K562 (cell line): ENCODE measurements around the gene PRDM10. TPM values are rescaled to one million over a fixed set of nuclear protein-coding genes. Genes with fewer than 3 reads are reported as not detected.

Experiments
- BRCA1 ChIP-seq, 2 experiments: fragments of 450-650 bp in 1 of 2; sonication (generic) in 1 of 2; formaldehyde crosslinking in 1 of 2; IDR thresholded peaks; 2 replicates each; pipeline versions ENCODE4 v1.5.0 to v1.6.1; 2017 to 2020; ENCODE audit warnings: mild to moderate bottlenecking in 1 of 2, missing genetic modification reagents in 1 of 2
- ETV5 ChIP-seq: sonication (generic); formaldehyde crosslinking; IDR thresholded peaks from 2 replicates; pipeline ENCODE4 v1.4.0; 2020; ENCODE audit warnings: low read depth, mild to moderate bottlenecking, missing genetic modification reagents
- GTF2A2 ChIP-seq: IDR thresholded peaks from 2 replicates; pipeline ENCODE4 v1.6.1; 2016; ENCODE audit warnings: mild to moderate bottlenecking, missing genetic modification characterization, missing compliant biosample characterization
- HNRNPL ChIP-seq: fragments of 200-400 bp; formaldehyde crosslinking; IDR thresholded peaks from 2 replicates; pipeline ENCODE4 v1.6.1; 2017; ENCODE audit warnings: low read depth, mild to moderate bottlenecking, low read length
- MEIS2 ChIP-seq: fragments of 450-650 bp; IDR thresholded peaks from 2 replicates; pipeline ENCODE4 v1.6.1; 2014; ENCODE audit warnings: mild to moderate bottlenecking; ENCODE audit not compliant: partially characterized antibody
- PHF20 ChIP-seq: fragments of 450-650 bp; IDR thresholded peaks from 2 replicates; pipeline ENCODE4 v1.6.1; 2018; ENCODE audit not compliant: partially characterized antibody
- RBBP5 ChIP-seq: fragments of 200-600 bp; sonication (generic); IDR thresholded peaks from 2 replicates; pipeline ENCODE4 v1.6.1; 2012; ENCODE audit warnings: borderline replicate concordance, mild to moderate bottlenecking, low read length, control low read depth, inconsistent platforms; ENCODE audit not compliant: insufficient read depth, poor library complexity, severe bottlenecking
- SAP30 ChIP-seq: fragments of 200-600 bp; sonication (generic); IDR thresholded peaks from 2 replicates; pipeline ENCODE4 v1.6.1; 2012; ENCODE audit warnings: borderline replicate concordance, low read depth, mild to moderate bottlenecking, moderate library complexity, low read length, control low read depth, inconsistent platforms; ENCODE audit not compliant: insufficient read depth, poor library complexity, severe bottlenecking
- SOX6 ChIP-seq: fragments of 450-650 bp; IDR thresholded peaks from 2 replicates; pipeline ENCODE4 v1.6.1; 2014; ENCODE audit warnings: mild to moderate bottlenecking
- ZNF707 ChIP-seq: fragments of 250-450 bp; sonication (Bioruptor Pico); conservative IDR thresholded peaks from 2 replicates; pipeline ENCODE4 v1.8.0; 2022; ENCODE audit warnings: inconsistent platforms, mild to moderate bottlenecking, moderate library complexity
- polyA plus RNA-seq, 8 experiments: library from polyadenylated mRNA; depleted of rRNA in 4 of 8; stranded (reverse) in 5 of 8; unstranded in 3 of 8; fragments of >200 nt; fragmentation: Nextera tagmentation in 2 of 8; fragmentation: Illumina TruSeq in 1 of 8; extraction: Ambion mirVana in 2 of 8; extraction: Trizol in 1 of 8; gene quantifications; 2 replicates each; pipeline versions ENCODE4 v1.2.1 to v1.2.3, GENCODE V29; 2011 to 2014; ENCODE audit warnings: inconsistent platforms in 1 of 8, missing spikeins in 1 of 8
- total RNA-seq, 7 experiments: library from RNA; depleted of rRNA in 6 of 7; stranded (reverse); fragments of >200 nt in 6 of 7; fragmentation: Illumina TruSeq in 2 of 7; extraction: Trizol in 2 of 7; gene quantifications; 2 replicates each; pipeline versions ENCODE4 v1.2.1 to v1.2.3, GENCODE V29; 2011 to 2021; ENCODE audit warnings: low replicate concordance in 1 of 7
- TF ChIP-seq, protein P1 (sequence below): fragments of 450-650 bp; IDR thresholded peaks from 2 replicates; pipeline ENCODE4 v1.6.1; 2016; ENCODE audit warnings: low read depth, mild to moderate bottlenecking, moderate library complexity
- TF ChIP-seq, protein P2 (sequence below): fragments of 450-650 bp; IDR thresholded peaks from 2 replicates; pipeline ENCODE4 v1.6.1; 2017; ENCODE audit warnings: antibody characterized with exemption
- TF ChIP-seq, protein P3 (sequence below), 2 experiments: fragments of 450-650 bp; formaldehyde crosslinking in 1 of 2; IDR thresholded peaks; 2 replicates each; pipeline versions ENCODE4 v1.4.0 to v1.6.1; 2014 to 2020; ENCODE audit warnings: mild to moderate bottlenecking in 2 of 2, borderline replicate concordance in 1 of 2, low read depth in 1 of 2

The PRDM10 gene
- total and polyA plus RNA-seq, 9 of the 15 experiments (the other 6 are each of a cell fraction or from before 2014, with no cell fraction given) = 0.89 to 9.3 (median 4.5) TPM

DNA sequence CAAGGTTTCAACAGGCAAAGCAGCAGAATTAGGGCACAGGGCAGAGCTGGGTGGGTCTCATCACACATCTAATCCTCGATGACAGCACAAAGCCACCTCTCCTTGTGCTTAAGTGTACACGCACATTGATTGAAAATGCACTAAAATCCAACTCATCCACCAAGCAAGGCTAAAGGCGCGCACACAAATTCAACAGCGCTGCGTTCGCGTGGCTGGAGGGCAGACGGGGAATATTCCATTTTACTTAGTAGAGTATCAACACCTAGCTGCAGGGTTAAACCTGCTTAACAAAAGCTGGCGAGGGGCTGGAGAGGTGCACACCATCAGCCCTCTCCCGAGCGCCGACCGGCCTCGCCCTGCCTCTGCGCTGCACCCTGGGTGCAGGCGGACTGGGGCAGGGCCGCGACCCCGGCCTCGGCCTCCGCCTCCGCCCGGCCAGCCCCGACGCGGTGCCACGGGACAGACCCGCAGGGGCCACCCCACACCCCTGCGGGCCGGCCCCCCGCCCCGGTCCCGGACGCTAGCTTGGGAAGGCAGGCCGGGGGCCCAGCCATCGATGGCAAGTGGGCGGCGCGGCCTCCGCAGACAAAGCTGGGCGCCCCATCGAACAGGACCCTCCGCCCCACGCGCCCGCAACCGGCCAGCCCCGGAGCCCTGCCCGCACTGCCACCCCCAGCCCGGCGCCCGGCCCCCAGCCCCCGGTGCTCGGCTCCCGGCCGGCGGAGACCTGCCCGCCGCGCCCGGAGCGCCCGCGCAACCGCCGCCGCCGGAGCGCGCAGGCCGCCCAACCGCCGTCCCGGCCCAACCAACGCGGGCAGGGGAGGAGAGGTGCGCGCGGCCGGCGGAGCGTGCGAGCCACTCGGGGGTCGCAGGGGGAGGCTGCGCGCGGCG, 929 bp downstream of the PRDM10 start (continued):
- no peak for TF ChIP-seq BRCA1 (IDR thresholded peaks at IDR 0.05)
- TF ChIP-seq BRCA1 (CRISPR knock-in tag; IDR thresholded peaks at IDR 0.05) = no peak
- TF ChIP-seq SOX6 = 0 out of 2 replicates have a peak, but pooled peaks have one; percentile 50
- TF ChIP-seq ZNF707 (CRISPR knock-in tag) = no peak
- peak; percentile 63 for TF ChIP-seq RBBP5
- TF ChIP-seq PHF20 = no peak
- peak; percentile 38 for TF ChIP-seq SAP30
- TF ChIP-seq GTF2A2 = no peak
- TF ChIP-seq, protein P1, sequence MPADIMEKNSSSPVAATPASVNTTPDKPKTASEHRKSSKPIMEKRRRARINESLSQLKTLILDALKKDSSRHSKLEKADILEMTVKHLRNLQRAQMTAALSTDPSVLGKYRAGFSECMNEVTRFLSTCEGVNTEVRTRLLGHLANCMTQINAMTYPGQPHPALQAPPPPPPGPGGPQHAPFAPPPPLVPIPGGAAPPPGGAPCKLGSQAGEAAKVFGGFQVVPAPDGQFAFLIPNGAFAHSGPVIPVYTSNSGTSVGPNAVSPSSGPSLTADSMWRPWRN = no peak
- TF ChIP-seq, protein P2, sequence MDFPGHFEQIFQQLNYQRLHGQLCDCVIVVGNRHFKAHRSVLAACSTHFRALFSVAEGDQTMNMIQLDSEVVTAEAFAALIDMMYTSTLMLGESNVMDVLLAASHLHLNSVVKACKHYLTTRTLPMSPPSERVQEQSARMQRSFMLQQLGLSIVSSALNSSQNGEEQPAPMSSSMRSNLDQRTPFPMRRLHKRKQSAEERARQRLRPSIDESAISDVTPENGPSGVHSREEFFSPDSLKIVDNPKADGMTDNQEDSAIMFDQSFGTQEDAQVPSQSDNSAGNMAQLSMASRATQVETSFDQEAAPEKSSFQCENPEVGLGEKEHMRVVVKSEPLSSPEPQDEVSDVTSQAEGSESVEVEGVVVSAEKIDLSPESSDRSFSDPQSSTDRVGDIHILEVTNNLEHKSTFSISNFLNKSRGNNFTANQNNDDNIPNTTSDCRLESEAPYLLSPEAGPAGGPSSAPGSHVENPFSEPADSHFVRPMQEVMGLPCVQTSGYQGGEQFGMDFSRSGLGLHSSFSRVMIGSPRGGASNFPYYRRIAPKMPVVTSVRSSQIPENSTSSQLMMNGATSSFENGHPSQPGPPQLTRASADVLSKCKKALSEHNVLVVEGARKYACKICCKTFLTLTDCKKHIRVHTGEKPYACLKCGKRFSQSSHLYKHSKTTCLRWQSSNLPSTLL = no peak
- TF ChIP-seq MEIS2 = peak; percentile 25
- TF ChIP-seq HNRNPL = no peak
- TF ChIP-seq ETV5 (CRISPR knock-in tag) = no peak
- TF ChIP-seq, protein P3, sequence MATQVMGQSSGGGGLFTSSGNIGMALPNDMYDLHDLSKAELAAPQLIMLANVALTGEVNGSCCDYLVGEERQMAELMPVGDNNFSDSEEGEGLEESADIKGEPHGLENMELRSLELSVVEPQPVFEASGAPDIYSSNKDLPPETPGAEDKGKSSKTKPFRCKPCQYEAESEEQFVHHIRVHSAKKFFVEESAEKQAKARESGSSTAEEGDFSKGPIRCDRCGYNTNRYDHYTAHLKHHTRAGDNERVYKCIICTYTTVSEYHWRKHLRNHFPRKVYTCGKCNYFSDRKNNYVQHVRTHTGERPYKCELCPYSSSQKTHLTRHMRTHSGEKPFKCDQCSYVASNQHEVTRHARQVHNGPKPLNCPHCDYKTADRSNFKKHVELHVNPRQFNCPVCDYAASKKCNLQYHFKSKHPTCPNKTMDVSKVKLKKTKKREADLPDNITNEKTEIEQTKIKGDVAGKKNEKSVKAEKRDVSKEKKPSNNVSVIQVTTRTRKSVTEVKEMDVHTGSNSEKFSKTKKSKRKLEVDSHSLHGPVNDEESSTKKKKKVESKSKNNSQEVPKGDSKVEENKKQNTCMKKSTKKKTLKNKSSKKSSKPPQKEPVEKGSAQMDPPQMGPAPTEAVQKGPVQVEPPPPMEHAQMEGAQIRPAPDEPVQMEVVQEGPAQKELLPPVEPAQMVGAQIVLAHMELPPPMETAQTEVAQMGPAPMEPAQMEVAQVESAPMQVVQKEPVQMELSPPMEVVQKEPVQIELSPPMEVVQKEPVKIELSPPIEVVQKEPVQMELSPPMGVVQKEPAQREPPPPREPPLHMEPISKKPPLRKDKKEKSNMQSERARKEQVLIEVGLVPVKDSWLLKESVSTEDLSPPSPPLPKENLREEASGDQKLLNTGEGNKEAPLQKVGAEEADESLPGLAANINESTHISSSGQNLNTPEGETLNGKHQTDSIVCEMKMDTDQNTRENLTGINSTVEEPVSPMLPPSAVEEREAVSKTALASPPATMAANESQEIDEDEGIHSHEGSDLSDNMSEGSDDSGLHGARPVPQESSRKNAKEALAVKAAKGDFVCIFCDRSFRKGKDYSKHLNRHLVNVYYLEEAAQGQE (IDR thresholded peaks at IDR 0.05; ENCODE audit: borderline replicate concordance) = no peak
- TF ChIP-seq, protein P3 (CRISPR knock-in tag; IDR thresholded peaks at IDR 0.05; ENCODE audit: low read depth) = no peak
